CD8-positive, alpha-beta memory T cell (primary cell): Measurements from ENCODE around the gene ARID3C. TPM values are rescaled to one million over a fixed set of nuclear protein-coding genes. Genes with fewer than 3 reads are reported as not detected.

Experiments
- CTCF ChIA-PET: fragments of 350-600 bp; sonication (Branson Sonifier 250); formaldehyde crosslinking; loops from one replicate; lab custom pipeline; 2021; ENCODE audit warnings: antibody characterized with exemption; lab: Charles Lee
- POLR2A ChIA-PET: fragments of 350-600 bp; sonication (Branson Sonifier 250); formaldehyde crosslinking; loops from one replicate; lab custom pipeline; 2021; ENCODE audit warnings: antibody characterized with exemption; lab: Charles Lee
- DNase-seq, 5 donors: peaks; one replicate each; pipeline versions ENCODE4 v3.0.0 to v3.0.0-alpha.2; 2020 to 2022; ENCODE audit warnings: mixed read lengths in 1 of 5
- H3K27ac ChIP-seq: one replicate; pipeline ENCODE4 v1.7.0; 2013; ENCODE audit warnings: low read depth, mild to moderate bottlenecking, low read length, moderate library complexity
- H3K27me3 ChIP-seq: 2 replicates; pipeline ENCODE4 v1.7.0; 2013; ENCODE audit warnings: low read length, mild to moderate bottlenecking; ENCODE audit not compliant: insufficient read depth, poor library complexity, severe bottlenecking
- H3K36me3 ChIP-seq: 2 replicates; pipeline ENCODE4 v1.7.0; 2013; ENCODE audit warnings: mild to moderate bottlenecking, low read length, moderate library complexity; ENCODE audit not compliant: insufficient read depth
- H3K4me1 ChIP-seq: 2 replicates; pipeline ENCODE4 v1.7.0; 2013; ENCODE audit warnings: mild to moderate bottlenecking, low read length, moderate library complexity; ENCODE audit not compliant: insufficient read depth
- H3K4me3 ChIP-seq: 2 replicates; pipeline ENCODE4 v1.7.0; 2013; ENCODE audit warnings: mild to moderate bottlenecking, low read length
- H3K9me3 ChIP-seq: 2 replicates; pipeline ENCODE4 v1.7.0; 2013; ENCODE audit warnings: mild to moderate bottlenecking, low read length
- H3K27ac Mint-ChIP-seq, 8 donors: one replicate each; pipeline ENCODE4 v1.8.0; 2020 to 2021; ENCODE audit warnings: mixed read lengths in 8 of 8, mild to moderate bottlenecking in 6 of 8, inconsistent platforms in 3 of 8, moderate library complexity in 3 of 8
- H3K27me3 Mint-ChIP-seq, 2 donors: one replicate each; pipeline ENCODE4 v1.8.0; 2020 to 2021; ENCODE audit warnings: mixed read lengths in 2 of 2, mild to moderate bottlenecking in 1 of 2, moderate library complexity in 1 of 2
- H3K36me3 Mint-ChIP-seq, 3 donors: one replicate each; pipeline ENCODE4 v1.8.0; 2020 to 2021; ENCODE audit warnings: mixed read lengths in 3 of 3, inconsistent platforms in 1 of 3, mild to moderate bottlenecking in 1 of 3
- H3K4me1 Mint-ChIP-seq, 3 donors: one replicate each; pipeline ENCODE4 v1.8.0; 2020 to 2021; ENCODE audit warnings: mixed read lengths in 3 of 3, inconsistent platforms in 1 of 3, mild to moderate bottlenecking in 1 of 3
- H3K4me3 Mint-ChIP-seq, 7 donors: one replicate each; pipeline ENCODE4 v1.8.0; 2020 to 2021; ENCODE audit warnings: mixed read lengths in 7 of 7, mild to moderate bottlenecking in 6 of 7, moderate library complexity in 4 of 7, inconsistent platforms in 2 of 7
- H3K9me3 Mint-ChIP-seq, 5 donors: one replicate each; pipeline ENCODE4 v1.8.0; 2020 to 2022; ENCODE audit warnings: mixed read lengths in 5 of 5, mild to moderate bottlenecking in 3 of 5, moderate library complexity in 2 of 5, inconsistent platforms in 1 of 5
- polyA plus RNA-seq: library from polyadenylated mRNA; unstranded; fragments of 300-500 nt; fragmentation: Illumina TruSeq; gene quantifications from one replicate; pipeline ENCODE4 v1.2.3, GENCODE V29; 2021
- total RNA-seq, 2 experiments: library from RNA; stranded (reverse); gene quantifications; one replicate each; pipeline ENCODE4 v1.2.3, GENCODE V29; 2021

The ARID3C gene
- total and polyA plus RNA-seq, 3 experiments from 2014 or later: 0.22 to 0.44 TPM; not detected in 1

DNA sequence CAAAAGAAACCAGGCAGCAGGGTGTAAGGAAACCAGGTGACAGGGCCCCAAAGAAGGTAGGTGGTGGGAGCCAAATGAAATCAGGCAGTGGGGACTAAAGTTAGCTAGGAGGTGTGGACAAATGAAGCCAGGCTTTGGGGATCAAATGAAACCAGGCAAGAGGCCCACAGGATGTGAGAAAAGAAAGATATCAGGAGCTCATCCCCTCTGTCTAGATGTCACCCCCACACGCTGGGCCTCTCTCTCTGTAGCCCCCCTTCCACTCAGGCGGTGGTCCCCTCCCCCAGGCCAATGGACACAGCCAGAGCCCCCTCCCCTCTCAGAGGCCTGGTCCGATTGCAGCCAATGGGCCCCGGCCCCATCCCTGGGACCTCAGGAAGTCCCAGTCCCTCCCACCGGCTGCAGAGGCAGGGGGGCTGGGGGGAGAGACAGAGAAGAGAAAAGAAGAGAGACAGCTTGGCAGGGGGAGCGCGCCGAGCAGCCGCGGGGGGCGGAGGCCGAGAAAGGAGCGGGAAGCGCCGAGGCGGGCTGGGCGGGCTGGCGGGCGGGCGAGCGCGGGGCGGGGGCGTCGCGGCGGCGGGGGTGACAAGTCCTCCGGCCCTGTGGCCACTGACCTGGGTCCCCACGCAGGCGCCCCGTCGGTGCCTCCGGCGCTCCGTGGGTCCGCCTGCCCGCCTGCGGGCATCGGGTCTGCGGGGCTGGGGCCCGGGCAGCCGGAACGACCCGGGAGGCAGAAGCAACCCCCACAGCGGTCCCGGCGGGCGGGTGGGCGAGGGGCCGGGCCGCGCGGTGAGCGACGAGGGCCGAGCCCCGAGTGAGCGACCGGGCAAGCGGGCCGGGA lies 51.2 kb downstream of the ARID3C start:
- H3K27ac Mint-ChIP-seq: peak overlapping the region in 1 of 8 donors; percentile 45
- DNase-seq: no peak
- POLR2A ChIA-PET: no interaction called here
- Histone ChIP-seq H3K27me3 (peaks cover 25% of the 10 kb centered on the region), H3K27ac (no peak overlapping the region), H3K36me3 (no peaks in the 10 kb centered on the region), H3K4me1 (peaks cover 6% of the 10 kb centered on the region), H3K4me3 (no peak overlapping the region), H3K9me3 (no peaks in the 10 kb centered on the region)
- H3K4me3 Mint-ChIP-seq: peak overlapping the region in 6 of 7 donors; percentile 4 to 51 (median 38)
- H3K27me3 Mint-ChIP-seq: peaks cover 53 to 75% of the 10 kb centered on the region in 2 donors
- peaks cover 4 to 15% (median 12%) of the 10 kb centered on the region in 3 donors for H3K4me1 Mint-ChIP-seq
- H3K9me3 Mint-ChIP-seq: no peaks in the 10 kb centered on the region
- CTCF ChIA-PET: no interaction called here
- H3K36me3 Mint-ChIP-seq: peaks cover 0 to 5% (median 0%) of the 10 kb centered on the region in 3 donors

DNA sequence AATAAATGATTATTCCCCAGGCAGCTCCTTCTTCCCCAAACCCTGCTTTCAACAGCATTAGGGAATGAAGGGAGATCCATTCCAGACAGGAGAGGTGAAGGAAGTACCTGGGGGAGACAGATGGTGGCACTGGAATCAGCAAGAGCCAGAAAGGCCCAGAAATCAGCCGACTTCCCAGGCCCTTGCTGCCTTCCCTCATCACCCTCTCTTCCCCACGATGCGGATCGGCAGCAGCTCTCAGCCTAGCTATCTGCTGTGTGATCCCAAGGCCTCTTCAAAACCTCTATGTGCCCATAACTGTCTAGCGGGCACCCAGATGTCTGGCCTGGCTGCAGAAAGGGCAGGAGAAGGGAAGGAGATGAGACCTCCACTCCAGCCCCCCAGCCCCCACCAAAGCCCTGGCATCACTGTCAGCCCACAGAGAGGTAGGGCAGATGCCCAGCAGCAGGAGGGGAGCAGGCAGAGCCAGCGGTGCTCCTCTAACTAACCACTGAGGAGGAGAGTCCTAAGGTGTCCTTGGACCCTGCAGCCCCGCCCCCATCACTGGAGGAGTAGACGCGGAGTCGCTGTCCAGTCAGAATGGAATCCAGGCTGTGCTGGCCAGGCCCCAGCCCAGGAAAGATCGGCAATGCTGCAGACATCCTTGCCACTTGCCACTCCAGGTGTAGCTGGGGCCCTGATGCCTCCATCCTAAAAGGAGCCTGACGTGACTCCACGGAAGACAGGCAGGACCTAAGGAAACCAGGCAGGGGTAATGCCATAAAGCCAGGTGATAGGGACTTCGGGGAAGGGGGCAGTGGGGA lies 52.1 kb downstream of the ARID3C start:
- Mint-ChIP-seq H3K36me3 (peaks cover 0 to 5% (median 0%) of the 10 kb centered on the region in 3 donors), H3K4me1 (peaks cover 4 to 15% (median 12%) of the 10 kb centered on the region in 3 donors), H3K27ac (peak overlapping the region in 1 of 8 donors; percentile 45), H3K27me3 (peaks cover 47 to 75% of the 10 kb centered on the region in 2 donors), H3K9me3 (no peaks in the 10 kb centered on the region), H3K4me3 (peak overlapping the region in 3 of 7 donors; percentile 47 to 51 (median 50))
- Histone ChIP-seq H3K9me3 (no peaks in the 10 kb centered on the region), H3K27ac (no peak overlapping the region), H3K4me1 (peaks cover 6% of the 10 kb centered on the region), H3K36me3 (no peaks in the 10 kb centered on the region), H3K27me3 (peaks cover 25% of the 10 kb centered on the region), H3K4me3 (no peak overlapping the region)
- no peak for DNase-seq
- POLR2A ChIA-PET: no interaction called here
- CTCF ChIA-PET: no interaction called here

DNA sequence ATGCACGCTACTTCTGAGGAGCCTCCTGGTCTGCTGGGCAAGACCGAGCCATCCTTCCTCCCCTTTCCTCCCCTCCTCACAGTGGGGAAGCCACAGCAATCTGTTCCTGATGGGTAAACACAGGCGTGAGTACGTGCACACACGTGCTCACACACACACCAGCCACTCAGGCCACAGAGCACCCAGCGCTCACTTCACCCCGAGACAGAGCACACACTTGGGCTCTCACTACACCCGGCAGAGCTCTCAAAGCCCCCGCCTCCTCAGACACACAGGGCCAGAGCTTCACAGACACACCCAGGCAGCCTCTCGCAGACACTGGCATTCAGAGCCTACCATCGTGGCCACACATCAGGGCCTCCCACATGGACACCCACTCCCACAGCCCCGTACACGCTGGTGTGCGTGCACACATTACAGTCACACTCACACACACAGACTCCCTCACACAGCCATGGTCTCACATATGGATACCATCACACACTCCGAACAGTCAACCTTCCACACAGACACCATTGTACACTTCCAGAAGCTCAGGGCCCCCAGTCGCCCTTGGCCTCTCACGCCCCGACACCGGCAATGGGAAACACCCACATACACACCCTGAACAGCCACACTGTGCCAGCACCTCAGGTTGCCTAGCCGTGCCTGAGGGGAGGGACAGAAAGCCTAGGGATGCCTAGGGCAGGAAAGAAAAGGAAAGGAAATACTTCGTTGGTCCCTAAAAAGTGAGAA lies 52.8 kb downstream of the ARID3C start:
- Mint-ChIP-seq H3K27me3 (peaks cover 44 to 70% of the 10 kb centered on the region in 2 donors), H3K36me3 (peaks cover 0 to under 1% (median 0%) of the 10 kb centered on the region in 3 donors), H3K27ac (peak overlapping the region in 1 of 8 donors; percentile 12), H3K9me3 (no peaks in the 10 kb centered on the region), H3K4me1 (peaks cover 4 to 15% (median 12%) of the 10 kb centered on the region in 3 donors), H3K4me3 (no peak overlapping the region)
- no peak overlapping the region for H3K4me3 ChIP-seq
- H3K9me3 ChIP-seq: no peaks in the 10 kb centered on the region
- H3K4me1 ChIP-seq: peaks cover 6% of the 10 kb centered on the region
- H3K36me3 ChIP-seq: no peaks in the 10 kb centered on the region
- ChIA-PET CTCF (no interaction called here), POLR2A (no interaction called here)
- peaks cover 25% of the 10 kb centered on the region for H3K27me3 ChIP-seq
- no peak for DNase-seq
- H3K27ac ChIP-seq: no peak overlapping the region

DNA sequence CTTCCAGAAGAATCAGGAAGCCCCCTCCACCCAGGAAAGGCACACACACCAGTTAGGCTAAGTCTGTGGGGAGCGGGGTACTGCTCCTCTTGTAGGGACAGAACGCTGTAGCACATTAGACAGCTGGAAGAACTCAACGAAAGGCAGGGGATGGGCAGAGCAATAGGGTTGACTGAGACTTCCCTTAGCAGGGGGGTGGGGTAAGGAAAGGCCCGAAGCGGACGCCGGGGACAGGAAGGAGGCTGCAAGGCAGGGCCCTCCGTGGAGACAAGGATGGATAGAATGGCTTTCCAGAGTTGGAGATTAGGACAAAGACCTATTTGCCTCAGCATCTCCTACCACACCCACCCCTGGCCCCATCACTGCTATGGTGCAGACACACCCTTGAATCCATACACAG lies 53.6 kb downstream of the ARID3C start:
- peaks cover 23% of the 10 kb centered on the region for H3K27me3 ChIP-seq
- Mint-ChIP-seq H3K27me3 (peaks cover 37 to 63% of the 10 kb centered on the region in 2 donors), H3K4me1 (peaks cover 4 to 15% (median 12%) of the 10 kb centered on the region in 3 donors), H3K9me3 (no peaks in the 10 kb centered on the region), H3K27ac (peak overlapping the region in 1 of 8 donors; percentile 64), H3K36me3 (no peaks in the 10 kb centered on the region), H3K4me3 (no peak overlapping the region)
- H3K9me3 ChIP-seq: no peaks in the 10 kb centered on the region
- no peak for DNase-seq
- ChIA-PET CTCF (no interaction called here), POLR2A (no interaction called here)
- no peaks in the 10 kb centered on the region for H3K36me3 ChIP-seq
- no peak overlapping the region for H3K4me3 ChIP-seq
- no peak overlapping the region for H3K27ac ChIP-seq
- peaks cover 6% of the 10 kb centered on the region for H3K4me1 ChIP-seq

DNA sequence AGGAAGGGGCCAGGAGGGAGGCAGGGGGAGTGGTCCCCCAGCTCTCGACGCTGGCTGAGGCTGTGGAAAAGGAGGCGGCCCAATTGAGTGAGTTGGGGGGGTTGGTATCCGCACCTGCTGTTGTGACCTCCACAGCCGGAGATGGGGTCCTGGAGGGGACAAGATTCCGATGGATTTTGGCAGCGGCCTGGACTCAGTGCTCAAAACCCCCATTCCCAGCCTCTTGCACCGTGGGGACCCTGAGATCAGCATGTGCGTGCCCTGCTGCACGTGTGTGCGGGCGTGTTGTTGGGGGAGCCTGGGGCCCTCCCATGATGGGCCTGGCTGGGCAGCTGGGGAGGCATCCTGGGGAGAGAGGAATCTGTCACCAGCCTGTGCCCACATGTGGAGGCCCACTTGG lies 54.3 kb downstream of the ARID3C start:
- H3K4me3 ChIP-seq: no peak overlapping the region
- POLR2A ChIA-PET: no interaction called here
- H3K27me3 ChIP-seq: peaks cover 16% of the 10 kb centered on the region
- Mint-ChIP-seq H3K36me3 (no peaks in the 10 kb centered on the region), H3K4me1 (peaks cover 4 to 15% (median 12%) of the 10 kb centered on the region in 3 donors), H3K27ac (no peak overlapping the region), H3K9me3 (no peaks in the 10 kb centered on the region), H3K27me3 (peaks cover 33 to 63% of the 10 kb centered on the region in 2 donors), H3K4me3 (no peak overlapping the region)
- no peak overlapping the region for H3K27ac ChIP-seq
- peaks cover 6% of the 10 kb centered on the region for H3K4me1 ChIP-seq
- no peaks in the 10 kb centered on the region for H3K36me3 ChIP-seq
- no peak for DNase-seq
- H3K9me3 ChIP-seq: no peaks in the 10 kb centered on the region
- CTCF ChIA-PET: no interaction called here

DNA sequence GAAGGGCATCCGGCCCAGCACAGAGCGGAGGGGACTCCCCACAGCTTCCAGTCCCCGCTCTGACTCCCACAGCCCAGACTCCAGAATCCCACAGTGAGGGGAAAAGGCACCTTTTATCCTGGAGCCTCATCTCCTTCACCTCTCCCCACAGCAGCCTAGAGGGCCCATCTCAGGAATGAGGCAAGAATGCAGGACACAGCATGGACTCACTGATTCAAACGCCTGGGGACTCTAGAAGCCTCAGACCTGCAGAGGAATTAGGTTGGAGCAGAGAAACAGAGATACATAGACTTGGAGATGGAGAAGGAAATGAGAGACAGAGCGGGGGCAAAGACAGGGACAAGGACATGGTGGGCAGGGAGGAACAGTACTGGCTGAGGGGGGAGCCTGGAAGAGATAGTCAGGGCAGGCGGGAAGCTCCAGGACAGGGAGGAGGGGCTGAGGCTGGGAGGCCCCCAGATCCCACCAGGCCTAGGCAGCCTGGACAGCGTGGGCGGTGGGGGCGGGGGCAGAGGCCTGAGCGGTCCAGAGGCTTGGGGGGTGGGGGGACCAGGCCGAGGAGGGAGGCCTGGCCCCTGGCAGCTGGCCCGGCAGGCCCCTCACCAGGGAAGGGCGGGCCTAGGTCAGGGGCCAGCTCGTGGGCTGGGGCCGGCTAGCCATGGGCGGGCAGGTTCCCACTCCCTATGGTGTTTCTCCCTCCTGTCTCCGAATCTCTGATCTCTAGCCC lies 55.1 kb downstream of the ARID3C start:
- peaks cover 4% of the 10 kb centered on the region for H3K4me1 ChIP-seq
- ChIA-PET CTCF (no interaction called here), POLR2A (no interaction called here)
- H3K27me3 ChIP-seq: peaks cover 9% of the 10 kb centered on the region
- Mint-ChIP-seq H3K9me3 (no peaks in the 10 kb centered on the region), H3K27me3 (peaks cover 28 to 55% of the 10 kb centered on the region in 2 donors), H3K4me1 (peaks cover 4 to 13% (median 9%) of the 10 kb centered on the region in 3 donors), H3K4me3 (no peak overlapping the region), H3K27ac (no peak overlapping the region), H3K36me3 (no peaks in the 10 kb centered on the region)
- no peak overlapping the region for H3K27ac ChIP-seq
- no peaks in the 10 kb centered on the region for H3K36me3 ChIP-seq
- DNase-seq: no peak
- no peak overlapping the region for H3K4me3 ChIP-seq
- no peaks in the 10 kb centered on the region for H3K9me3 ChIP-seq

DNA sequence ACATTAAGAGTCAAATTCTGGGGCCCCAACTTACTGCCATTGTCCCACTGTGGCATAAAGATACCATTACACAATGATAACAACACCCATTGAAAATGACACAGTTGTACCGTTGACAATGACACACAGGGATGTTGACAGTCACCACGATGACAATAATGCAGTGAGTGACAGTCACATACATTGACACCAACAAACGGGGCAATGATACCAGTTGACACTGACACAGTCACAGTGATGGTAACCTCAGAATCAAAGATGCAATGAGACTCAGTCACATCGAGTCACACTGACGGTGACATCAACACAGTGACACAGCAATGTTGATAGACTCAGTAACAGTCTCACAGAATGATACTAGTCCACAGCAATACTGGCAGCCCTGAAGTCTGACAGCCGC lies 56.2 kb downstream of the ARID3C start:
- Mint-ChIP-seq H3K27me3 (peaks cover 24 to 58% of the 10 kb centered on the region in 2 donors), H3K9me3 (no peaks in the 10 kb centered on the region), H3K4me1 (peaks cover 4 to 9% (median 5%) of the 10 kb centered on the region in 3 donors), H3K4me3 (no peak overlapping the region), H3K27ac (no peak overlapping the region), H3K36me3 (no peaks in the 10 kb centered on the region)
- no peaks in the 10 kb centered on the region for H3K36me3 ChIP-seq
- no peak for DNase-seq
- peaks cover 2% of the 10 kb centered on the region for H3K27me3 ChIP-seq
- no peak overlapping the region for H3K4me3 ChIP-seq
- POLR2A ChIA-PET: no interaction called here
- H3K27ac ChIP-seq: no peak overlapping the region
- H3K4me1 ChIP-seq: no peaks in the 10 kb centered on the region
- CTCF ChIA-PET: no interaction called here
- no peaks in the 10 kb centered on the region for H3K9me3 ChIP-seq
